NOMO-1 treated with DMSO at 0.1 percent for 48 hours (cell line): ENCODE results near the gene AGFG1.

Experiments used
- DNase-seq: peaks from one replicate; lab custom pipeline; 2025; ENCODE audit not compliant: unreplicated experiment; lab: John Stamatoyannopoulos, UW

Gene AGFG1

DNA sequence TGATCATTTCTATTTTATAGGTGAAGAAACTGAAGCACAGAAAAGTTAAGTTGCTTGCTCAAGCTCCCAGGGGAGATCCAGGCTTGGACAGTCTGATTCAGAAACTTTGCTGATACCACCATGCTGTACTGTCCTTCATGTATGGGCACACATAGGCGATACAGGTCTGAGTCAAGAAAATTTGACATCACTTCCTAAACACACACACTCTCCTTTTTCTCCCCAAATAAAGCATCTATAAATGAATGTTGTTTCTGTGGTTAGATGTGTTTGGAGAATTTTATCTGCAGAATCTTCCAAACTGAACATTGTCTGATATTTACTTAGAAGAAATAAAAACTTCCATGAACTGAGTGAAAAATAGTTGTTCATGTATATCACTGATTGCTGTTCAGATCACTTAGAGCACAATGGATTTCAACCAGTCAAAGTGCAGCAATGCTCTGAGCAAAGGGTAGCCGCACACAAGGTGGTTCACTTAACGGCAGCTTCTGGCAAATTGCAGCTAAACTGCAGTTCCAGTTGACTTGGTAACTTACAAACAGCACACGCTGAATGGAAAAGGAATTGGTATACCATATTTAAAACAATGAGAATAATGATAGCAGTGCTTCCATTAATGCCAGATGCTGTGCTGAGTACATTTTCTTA, 10.0 kb upstream of the AGFG1 start:
- DNase-seq = no peak

GRCh38 chr2:227462462-227462951, 9.4 kb upstream of the AGFG1 start:
- DNase-seq = no peak

DNA sequence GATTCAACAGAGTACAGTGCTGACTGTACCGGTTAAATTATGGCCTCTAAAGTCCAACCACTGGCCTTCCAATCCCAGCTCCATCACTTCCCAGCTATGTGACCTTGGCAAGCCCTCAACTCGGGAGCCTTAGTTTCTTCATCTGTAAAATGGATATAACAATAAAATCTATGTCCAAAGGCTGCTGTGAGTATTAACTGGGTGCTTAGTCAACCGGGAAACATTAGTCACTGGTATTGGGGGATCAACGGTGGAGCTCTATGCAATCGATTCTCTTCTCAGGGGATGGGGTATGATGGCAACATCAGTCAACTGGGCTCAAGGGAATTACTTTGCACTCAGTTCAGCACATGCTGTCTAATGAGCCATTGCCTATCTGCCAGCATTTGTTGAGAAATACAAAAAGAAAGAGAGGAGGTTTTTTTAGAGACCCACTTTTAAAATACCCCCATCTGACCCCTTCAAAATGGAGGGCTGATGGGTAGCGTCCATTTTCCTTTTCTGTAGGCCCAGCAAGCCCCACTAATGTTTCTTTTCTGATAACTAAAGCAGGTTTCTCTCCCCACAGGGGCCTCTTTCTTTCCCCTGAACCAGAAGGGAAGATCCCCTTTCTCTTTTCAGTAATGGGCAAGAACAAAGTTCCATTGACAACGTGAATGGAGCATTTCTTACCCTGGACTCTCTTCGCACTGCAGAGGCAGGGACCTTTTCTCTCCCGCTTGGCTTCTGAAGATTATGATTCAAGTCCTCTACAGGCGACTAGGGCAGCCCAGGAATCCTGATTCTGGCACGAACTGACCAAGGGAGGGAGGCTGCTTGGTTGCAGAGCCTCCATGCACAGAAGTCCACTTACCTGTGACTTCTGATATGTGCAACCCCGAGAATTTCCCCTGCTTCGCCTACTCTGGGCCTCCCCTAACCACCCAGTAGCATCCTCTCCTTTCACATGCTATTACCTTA, 8.7 kb upstream of the AGFG1 start:
- no peak for DNase-seq

DNA sequence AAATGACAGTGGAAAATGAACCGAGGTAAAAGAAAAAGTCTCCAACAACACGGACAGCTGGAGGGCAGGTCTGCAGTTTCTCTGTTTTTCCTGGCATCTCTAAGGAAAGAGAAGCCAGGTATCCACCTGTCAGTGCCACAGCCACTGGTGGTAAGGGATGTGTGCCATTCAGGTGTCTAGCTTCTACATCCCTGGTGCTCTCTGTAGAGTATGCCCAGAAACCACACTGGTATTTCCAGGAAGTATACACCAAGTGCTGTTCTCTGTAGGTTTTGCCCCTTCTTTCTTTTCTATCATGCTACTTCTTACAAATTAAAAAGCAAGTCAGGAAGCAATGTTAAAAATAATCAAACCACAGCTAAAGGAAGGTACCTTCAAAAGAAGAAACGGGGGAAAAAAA, 7.6 kb upstream of the AGFG1 start:
- DNase-seq = no peak

GRCh38 chr2:227464851-227465250, 7.1 kb upstream of the AGFG1 start:
- no peak for DNase-seq

GRCh38 chr2:227466887-227467600, 4.9 kb upstream of the AGFG1 start:
- DNase-seq = no peak

DNA sequence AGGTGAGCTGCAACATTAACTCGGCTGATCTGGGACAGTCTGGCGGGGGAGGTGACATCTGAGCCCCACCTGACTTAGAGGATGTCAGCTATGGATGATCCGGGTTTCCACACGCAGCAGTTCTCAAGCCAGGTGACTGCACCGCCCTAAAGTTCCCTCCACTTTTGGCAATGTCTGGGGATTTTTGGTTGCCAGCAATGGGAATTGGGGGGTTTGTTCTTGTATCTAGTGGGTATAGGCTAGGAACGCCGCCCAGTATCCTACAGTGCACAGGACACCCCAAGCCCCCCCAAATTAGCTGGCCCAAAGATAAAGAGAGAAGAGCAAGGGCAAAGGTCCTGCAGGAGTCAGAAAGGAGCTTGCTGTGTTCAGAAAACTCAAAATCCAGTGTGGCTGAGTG, 544 bp upstream of the AGFG1 start:
- DNase-seq = no peak

DNA sequence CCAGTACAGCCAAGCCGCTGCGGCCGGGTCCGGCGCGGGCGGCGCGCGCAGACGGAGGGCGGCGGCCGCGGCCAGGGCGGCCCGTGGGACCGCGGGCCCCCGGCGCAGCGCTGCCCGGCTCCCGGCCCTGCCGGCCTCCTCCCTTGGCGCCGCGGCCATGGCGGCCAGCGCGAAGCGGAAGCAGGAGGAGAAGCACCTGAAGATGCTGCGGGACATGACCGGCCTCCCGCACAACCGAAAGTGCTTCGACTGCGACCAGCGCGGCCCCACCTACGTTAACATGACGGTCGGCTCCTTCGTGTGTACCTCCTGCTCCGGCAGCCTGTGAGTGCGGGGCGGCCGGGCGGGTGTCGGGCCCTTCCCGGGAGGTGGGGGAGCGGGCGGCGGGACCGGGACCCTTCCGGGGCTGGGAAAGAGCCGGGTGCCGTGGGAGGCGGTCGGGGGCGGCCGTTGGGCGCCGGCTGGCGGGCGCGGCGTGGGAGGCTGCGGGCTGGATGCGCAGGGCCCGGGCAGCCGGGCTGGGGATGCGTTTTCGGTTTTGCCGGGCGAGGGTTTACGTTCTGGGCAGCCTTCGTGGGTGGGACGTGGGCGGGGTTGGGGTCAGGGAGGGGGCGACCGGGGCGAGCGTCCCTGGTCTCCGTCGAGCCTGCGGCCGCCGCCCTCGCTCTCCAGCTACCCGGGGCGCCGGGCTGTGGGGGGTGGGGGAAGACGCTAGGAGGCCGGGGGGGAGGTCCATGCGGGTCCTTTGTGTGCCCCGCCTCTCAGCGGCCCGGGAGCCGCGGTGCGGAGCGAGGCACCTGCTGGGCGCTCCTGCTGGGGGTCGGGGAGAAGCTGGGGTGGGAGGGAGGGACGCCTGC, 537 bp downstream of the AGFG1 start:
- peak; percentile 13 for DNase-seq

GRCh38 chr2:227473122-227473461, 1.1 kb downstream of the AGFG1 start:
- DNase-seq = no peak

GRCh38 chr2:227473806-227474205, 1.9 kb downstream of the AGFG1 start:
- DNase-seq = no peak

- DNase-seq = no peak
These were observed 2.5 kb downstream of the AGFG1 start for GRCh38 chr2:227474410-227474809.

- no peak for DNase-seq
These were observed 5.3 kb downstream of the AGFG1 start for GRCh38 chr2:227477291-227477690.

GRCh38 chr2:227479865-227480475, 8.0 kb downstream of the AGFG1 start:
- peak; percentile 38 for DNase-seq

DNA sequence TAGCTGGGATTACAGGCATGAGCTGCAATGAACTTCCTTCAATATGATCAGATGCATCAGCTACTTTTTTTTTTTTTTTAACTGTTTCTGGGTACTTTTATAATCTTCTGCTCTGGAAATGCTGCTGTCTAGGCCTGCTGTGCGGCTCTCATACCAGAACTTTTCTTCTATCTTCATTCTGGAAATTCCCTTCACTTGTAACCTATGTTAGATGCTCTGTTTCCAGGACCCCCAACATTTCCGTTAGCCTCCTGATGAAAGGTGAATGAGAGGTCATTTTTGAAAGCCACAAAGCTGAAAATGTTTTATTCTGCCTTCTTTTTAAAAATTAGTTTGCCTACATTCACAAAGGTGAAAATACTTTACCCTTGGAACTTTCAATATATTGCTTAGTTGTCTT, 8.6 kb downstream of the AGFG1 start:
- DNase-seq = no peak

DNA sequence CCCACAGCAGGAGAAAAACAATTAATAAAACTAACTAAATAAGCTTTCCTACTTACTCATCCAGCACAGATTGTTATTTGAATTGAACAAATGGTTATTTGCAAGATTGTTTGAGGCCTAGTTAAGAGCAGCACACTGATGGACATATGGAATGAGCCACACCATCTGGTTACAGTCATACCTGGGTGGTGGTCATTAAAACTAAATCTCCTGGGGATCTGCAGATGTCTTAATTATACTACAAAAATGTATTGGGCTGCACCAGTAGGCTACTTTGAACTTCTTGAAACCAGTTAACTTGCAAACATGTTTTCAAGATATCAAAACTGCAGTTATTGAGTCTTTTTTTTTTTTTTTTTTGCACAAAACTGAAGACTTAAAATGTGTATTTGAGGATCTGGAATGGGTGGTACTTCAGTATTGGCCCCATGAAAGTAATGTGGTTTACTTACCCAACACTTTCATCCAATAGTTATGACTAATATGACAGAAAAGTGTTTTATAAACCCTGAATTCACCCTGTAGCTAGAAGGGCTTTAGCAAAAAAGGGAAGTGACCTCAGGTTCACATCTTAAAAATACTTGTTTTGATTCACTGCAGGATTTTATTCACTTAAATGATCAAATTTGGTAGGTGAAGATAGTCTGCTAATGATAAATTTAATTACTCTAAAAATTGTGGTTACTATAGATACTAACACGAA, 10.8 kb downstream of the AGFG1 start:
- peak; percentile 91 for DNase-seq

GRCh38 chr2:227485429-227485828, 13.5 kb downstream of the AGFG1 start:
- DNase-seq = no peak

DNA sequence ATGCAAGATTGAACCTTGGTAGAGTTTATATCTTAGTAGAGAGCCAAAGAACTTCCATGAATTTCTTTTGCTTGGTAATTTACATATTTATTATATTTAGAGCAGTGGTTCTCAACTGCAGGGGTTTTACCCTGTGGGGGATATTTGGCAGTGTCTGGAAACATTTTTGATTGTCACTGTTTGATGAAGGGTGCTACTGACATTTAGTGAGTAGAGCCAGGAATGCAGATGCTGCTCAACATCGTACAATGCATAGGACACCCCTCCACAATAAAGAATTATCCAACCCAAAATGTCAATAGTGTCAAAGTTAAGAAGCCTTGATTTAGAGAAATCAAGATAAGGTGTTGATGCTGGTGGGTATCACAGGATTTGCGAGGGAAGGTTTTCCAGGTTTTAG, 14.7 kb downstream of the AGFG1 start:
- DNase-seq = no peak

- no peak for DNase-seq
These were observed 16.1 kb downstream of the AGFG1 start for GRCh38 chr2:227488045-227488444.

GRCh38 chr2:227491386-227491785, 19.4 kb downstream of the AGFG1 start:
- DNase-seq = no peak

DNA sequence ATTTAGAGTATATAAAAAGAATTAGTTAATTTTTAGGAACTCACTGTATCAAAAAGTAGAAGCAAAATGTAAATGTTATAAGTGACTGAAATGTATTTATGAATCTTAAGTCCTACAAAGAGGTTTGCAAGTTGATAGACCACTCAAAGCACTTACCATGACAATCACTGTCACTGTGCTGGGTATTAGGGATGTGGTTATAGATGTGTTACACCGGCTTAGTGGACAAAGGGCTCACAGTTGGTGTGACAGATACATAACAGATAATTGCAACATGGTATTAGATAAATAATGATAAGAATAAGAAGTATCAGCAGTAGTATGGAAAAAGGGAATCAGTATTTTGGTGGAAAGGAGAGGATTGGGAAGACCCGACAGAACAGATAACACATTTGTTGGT, 21.6 kb downstream of the AGFG1 start:
- DNase-seq = no peak
